NCI-H774 (cell line): ENCODE results near the gene C3orf33.

Experiments used
- DNase-seq: peaks from one replicate; lab custom pipeline; 2025; lab: John Stamatoyannopoulos, UW

The C3orf33 gene

DNA sequence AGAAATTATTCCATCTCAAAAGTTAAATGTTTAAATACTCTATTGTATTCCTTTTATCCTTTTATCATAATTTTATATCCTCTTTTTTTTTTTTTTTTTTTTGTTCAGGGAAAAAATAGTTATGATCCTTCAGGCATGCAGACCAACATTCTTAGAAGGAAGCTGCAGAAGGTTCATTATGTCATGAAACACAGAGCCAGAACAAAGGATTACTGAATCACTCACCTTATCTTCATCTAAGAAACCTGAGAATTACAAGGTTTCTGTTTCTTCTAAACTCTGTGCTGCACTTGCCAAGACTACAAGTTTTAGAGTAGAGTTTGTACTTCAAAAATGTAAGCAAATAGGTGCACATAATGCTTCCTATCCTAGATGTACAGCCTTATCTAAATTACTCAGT is 64.5 kb downstream of the C3orf33 start:
- DNase-seq = no peak

DNA sequence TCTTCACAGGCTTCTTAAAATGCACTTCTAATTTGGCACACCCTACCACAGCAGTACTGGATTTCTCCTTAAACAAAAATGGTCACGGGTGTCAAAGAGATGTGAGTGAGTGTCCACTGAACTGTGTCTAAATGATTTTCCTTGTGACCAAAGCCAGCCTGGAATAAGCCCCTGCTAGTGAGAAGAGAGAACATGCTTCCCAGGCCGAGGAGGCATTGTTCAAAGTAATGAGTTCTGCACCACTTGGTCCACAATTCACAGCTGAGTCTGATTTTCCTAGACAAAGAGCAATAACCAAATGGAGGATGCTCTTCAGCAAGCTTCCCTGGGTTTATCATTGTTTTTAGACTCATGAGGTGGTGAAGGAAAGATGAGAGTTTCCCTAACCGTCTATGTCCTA is 65.0 kb downstream of the C3orf33 start:
- no peak for DNase-seq

DNA sequence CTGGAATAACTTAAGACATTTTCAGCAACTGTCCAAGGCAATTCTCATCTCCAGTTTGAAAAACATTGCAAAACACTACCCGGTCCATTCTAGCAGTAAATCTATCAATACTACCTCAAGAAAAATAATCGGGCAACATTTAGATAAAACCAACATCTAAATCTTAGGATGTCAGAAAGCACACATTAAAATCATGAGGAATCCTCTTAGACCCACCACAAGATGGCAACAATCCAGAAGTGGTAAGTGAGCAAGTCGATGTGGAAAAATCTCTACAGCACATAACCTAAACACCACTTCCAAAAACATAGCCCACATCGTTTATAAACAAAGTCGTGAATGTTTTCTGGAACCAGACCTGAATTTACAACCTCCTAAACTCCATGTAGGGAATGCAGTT is 66.9 kb downstream of the C3orf33 start:
- no peak for DNase-seq

DNA sequence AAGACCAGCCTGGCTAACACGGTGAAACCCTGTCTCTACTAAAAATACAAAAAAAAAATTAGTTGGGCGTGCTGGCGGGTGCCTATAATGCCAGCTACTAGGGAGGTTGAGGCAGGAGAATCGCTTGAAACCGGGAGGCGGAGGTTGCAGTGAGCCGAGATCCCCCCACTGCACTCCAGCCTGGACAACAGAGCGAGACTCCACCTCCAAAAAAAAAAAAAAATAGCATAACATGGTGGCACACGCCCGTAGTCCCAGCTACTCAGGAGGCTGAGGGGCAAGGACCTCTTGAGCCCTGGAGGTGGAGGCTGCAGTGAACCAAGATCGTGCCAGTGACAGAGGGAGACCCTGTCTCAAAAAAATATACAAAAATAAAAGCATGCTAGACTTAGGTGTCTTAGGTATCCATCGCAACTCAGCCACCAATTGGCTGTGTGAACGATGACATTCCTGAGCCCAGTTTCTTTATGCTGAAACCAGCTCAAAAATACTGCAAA is 67.5 kb downstream of the C3orf33 start:
- no peak for DNase-seq

DNA sequence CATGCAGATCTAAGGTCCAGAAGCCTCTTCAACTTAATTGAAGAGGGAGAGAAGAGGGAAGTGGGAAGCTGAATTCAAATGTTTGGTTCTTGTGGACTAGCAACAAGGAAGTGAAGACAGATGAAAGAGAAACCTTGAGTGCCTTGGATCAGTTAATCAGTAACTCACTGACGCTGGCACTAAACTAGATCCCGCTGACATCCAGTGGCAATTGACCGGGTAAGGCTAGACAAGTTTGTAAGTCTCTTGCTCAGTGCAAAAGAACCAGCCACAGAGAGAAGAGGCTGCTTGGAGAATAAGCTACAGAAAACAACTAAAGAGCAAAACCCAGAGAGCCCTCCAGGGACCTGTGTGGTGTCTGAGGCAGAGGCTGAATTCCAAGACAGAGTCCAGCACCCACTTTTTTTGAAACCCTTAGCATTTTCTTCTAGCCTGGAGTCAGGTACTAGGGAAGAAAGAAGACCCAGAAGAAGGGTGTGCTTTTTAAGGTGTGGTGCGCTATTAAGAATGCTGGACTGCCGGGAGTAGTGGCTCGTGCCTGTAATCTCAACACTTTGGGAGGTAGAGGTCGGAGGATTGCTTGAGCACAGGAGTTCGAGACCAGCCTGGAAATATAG is 68.1 kb downstream of the C3orf33 start:
- DNase-seq = no peak

DNA sequence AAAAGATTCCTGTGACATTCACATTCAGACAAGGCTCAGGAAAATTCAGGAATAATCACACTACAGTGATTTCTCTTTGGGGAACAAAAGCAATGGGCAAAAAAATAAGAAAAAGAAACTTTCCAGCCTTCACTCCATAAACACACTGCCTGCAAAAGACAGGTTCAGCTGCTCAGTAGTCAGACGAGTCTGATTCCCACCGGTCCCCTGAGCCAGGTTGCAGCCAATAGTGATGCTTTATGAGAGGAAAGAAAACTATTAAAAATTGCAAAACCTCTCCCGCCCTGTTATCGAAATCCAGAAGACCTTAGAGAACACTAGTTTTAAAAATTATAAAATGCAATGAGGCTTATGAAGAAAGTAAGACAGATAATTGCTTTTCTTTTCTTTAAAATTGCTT is 69.7 kb downstream of the C3orf33 start:
- no peak for DNase-seq

DNA sequence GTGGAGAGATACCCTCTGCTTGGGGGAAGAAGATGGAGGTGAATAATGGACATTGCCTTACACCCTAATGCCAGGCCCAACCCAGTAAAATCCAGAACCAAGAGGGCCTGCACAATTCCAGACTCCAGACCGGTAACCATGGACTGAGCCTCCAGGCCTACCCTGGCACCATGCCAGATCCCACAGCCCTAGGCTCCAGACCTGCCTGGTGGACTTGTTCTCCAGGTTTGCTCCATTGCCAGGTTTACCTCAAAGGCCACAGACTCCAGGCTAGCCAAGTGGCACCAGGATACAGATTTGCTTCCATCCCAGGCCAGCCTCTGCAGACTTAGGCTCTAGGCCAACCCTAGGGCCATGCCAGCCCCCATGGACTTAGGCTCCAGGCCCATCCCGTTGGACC is 75.2 kb downstream of the C3orf33 start:
- no peak for DNase-seq

DNA sequence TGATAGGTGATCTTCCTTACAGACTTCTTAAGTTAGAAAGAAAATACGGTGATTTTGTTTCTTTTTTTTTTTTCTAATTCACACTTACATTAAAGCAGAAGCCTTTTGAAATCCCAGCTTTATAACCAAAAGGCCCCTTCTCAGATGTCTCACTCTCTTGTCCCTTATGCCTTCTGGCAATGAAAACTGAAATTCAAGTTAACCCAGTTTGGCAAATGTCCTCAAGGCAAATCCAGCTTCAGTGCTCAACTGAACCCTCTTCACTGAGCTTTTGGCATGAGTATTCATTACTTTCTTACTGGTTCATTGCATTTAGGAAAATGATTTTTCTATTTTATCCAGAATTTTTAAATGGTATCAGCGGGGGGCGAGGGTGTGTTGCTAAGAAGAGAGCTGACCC is 78.2 kb downstream of the C3orf33 start:
- DNase-seq = no peak

DNA sequence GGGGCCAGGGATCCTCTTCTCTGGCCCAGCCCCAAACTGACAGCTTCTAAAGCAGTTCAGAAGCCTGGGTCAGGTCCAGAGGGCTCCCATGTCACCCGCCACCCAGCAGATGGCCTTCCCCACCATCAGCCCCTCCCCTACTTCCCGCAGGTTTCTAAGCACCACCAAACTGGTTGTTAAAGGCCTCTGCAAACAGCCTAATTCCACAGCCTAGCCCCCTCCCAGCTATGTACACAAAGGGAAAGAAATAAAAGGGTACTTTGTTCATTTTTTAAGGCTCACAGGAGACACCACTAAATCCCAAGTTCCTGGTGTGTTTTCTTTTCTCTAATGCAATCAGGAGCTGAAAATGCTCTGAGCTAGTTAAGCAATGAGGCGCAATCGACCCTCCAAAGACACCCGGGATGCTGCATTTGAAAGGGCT is 91.8 kb downstream of the C3orf33 start:
- peak; percentile 8 for DNase-seq
